Colonic mucosa (tissue), 4 donors: ENCODE measurements around the gene SPINK9. TPM values are rescaled to one million over a fixed set of nuclear protein-coding genes. Genes with fewer than 3 reads are reported as not detected.

Source experiments
- DNase-seq: peaks from one replicate; pipeline ENCODE4 v3.0.0-alpha.2; 2020
- H3K27ac ChIP-seq: fragments of 200-600 bp; one replicate; pipeline ENCODE4 v1.8.0; 2021
- H3K27me3 ChIP-seq: fragments of 200-600 bp; one replicate; pipeline ENCODE4 v1.8.0; 2021
- H3K36me3 ChIP-seq: fragments of 200-600 bp; one replicate; pipeline ENCODE4 v1.8.0; 2021
- H3K4me1 ChIP-seq: fragments of 200-600 bp; one replicate; pipeline ENCODE4 v1.8.0; 2021; ENCODE audit warnings: mild to moderate bottlenecking
- H3K4me3 ChIP-seq: fragments of 200-600 bp; one replicate; pipeline ENCODE4 v1.8.0; 2021
- H3K9ac ChIP-seq, 2 donors: one replicate each; pipeline ENCODE4 v1.7.0; 2013; ENCODE audit warnings: control low read depth in 2 of 2, low read depth in 2 of 2, low read length in 2 of 2
- H3K9me3 ChIP-seq: fragments of 200-600 bp; one replicate; pipeline ENCODE4 v1.8.0; 2021
- CTCF ChIP-seq: fragments of 200-600 bp; IDR thresholded peaks from one replicate; pipeline ENCODE4 v1.8.0; 2022; ENCODE audit warnings: antibody characterized with exemption, mild to moderate bottlenecking
- intact Hi-C: fragments of 100-400 bp; cut with DNase I; formaldehyde crosslinking; loops from one replicate; pipeline ENCODE4 v1.14.1; 2022
- total RNA-seq, 2 donors: library from RNA; stranded (reverse); fragmentation: NEBNext Ultra II Directional in 1 of 2; extraction: Animal tissue kit (Norgen Biotek cat#: 25700) in 1 of 2; gene quantifications; one replicate each; pipeline ENCODE4 v1.2.1, GENCODE V29; 2021
- donor health status: healthy.
- donor health status: DM: no; HTN: no; CAD: no.
- donor health status: DM: no; HTN: no; CAD: no.

Gene SPINK9
- total RNA-seq, 2 donors from 2014 or later = not detected

- no peak overlapping the region for H3K27ac ChIP-seq
- TF ChIP-seq CTCF = no peak
- no peaks in the 10 kb centered on the region for H3K4me1 ChIP-seq
- no peak for DNase-seq
- no peaks in the 10 kb centered on the region for H3K27me3 ChIP-seq
- no peak overlapping the region for H3K4me3 ChIP-seq
- H3K9ac ChIP-seq = no peak overlapping the region
- intact Hi-C loops = loop anchor here (10.0 kb wide), 1 partner anchor 197 kb away; no protein-coding TSS in a partner anchor
- no peaks in the 10 kb centered on the region for H3K36me3 ChIP-seq
- H3K9me3 ChIP-seq = no peaks in the 10 kb centered on the region
These were observed 36.9 kb downstream of the SPINK9 start for GRCh38 chr5:148372166-148372725.

DNA sequence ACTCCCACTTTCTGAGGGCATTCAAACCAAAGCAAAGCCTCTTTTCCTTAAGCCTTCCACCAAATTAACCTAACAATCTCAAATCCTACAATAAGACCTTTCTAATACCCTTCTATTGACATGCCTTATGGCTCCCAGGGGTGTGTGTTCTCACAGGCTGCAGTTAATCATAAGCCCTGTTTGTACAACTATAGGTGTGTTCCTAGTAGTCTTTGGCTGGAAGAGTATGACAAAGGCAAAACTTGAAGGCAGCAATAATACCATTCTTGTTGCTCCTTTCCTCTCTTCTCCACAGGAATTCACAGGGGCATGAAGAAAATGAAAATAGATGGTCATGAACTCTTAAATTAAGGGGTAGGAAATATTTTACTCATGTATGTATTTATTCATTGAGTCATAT is 37.5 kb downstream of the SPINK9 start:
- intact Hi-C loops = loop anchor here (10.0 kb wide), 1 partner anchor 198 kb away; no protein-coding TSS in a partner anchor
- Histone ChIP-seq H3K36me3 (no peaks in the 10 kb centered on the region), H3K27ac (no peak overlapping the region), H3K9ac (no peak overlapping the region), H3K4me1 (no peaks in the 10 kb centered on the region), H3K27me3 (no peaks in the 10 kb centered on the region), H3K9me3 (no peaks in the 10 kb centered on the region), H3K4me3 (no peak overlapping the region)
- no peak for DNase-seq
- no peak for TF ChIP-seq CTCF

DNA sequence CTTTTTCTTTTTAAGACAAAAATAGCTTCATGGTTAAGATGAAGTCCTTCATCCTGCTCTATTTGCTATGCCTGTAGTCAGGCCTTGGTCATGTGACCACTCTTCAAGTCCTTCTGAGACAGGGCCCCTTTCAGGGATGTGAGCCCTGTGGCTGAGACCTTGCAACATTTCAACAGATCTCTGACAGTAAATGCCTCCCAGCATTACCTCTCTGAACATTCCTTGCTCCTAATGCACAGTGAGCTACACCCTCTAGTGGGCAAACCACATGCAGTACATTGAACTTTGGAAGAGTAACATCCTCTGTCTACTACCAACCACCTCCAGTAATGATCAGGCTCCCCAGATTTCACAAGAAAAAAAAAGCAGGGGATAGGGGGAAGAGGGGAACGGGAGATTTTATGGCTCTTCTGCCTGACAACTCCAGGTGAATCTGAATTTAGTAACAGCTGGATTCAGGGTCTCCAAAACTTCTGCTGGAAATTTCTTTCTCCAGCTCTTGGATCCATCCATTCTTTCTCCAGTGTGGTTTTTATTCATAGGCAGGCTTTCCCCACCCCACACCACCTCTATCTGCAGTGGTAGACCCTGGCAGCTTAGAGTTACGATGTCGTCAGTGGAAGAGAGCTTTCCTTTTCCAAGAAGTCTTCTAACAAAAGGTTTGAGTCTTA is 39.5 kb downstream of the SPINK9 start:
- Histone ChIP-seq H3K27me3 (no peaks in the 10 kb centered on the region), H3K9me3 (no peaks in the 10 kb centered on the region), H3K36me3 (no peaks in the 10 kb centered on the region), H3K4me3 (no peak overlapping the region), H3K4me1 (no peaks in the 10 kb centered on the region), H3K27ac (no peak overlapping the region), H3K9ac (no peak overlapping the region)
- TF ChIP-seq CTCF = peak; percentile 75
- intact Hi-C loops = loop anchor here (10.0 kb wide), 1 partner anchor 200 kb away; no protein-coding TSS in a partner anchor
- peak; percentile 52 for DNase-seq

- Histone ChIP-seq H3K27ac (no peak overlapping the region), H3K9me3 (no peaks in the 10 kb centered on the region), H3K36me3 (no peaks in the 10 kb centered on the region), H3K4me3 (no peak overlapping the region), H3K4me1 (no peaks in the 10 kb centered on the region), H3K9ac (no peak overlapping the region), H3K27me3 (no peaks in the 10 kb centered on the region)
- TF ChIP-seq CTCF = no peak
- no peak for DNase-seq
- intact Hi-C loops = loop anchor here (10.0 kb wide), 1 partner anchor 201 kb away; no protein-coding TSS in a partner anchor
These were observed 40.8 kb downstream of the SPINK9 start for GRCh38 chr5:148376198-148376597.

- intact Hi-C loops = loop anchor here (10.0 kb wide), 1 partner anchor 204 kb away; no protein-coding TSS in a partner anchor
- no peak for DNase-seq
- Histone ChIP-seq H3K9ac (no peak overlapping the region), H3K4me3 (no peak overlapping the region), H3K4me1 (no peaks in the 10 kb centered on the region), H3K9me3 (no peaks in the 10 kb centered on the region), H3K27ac (no peak overlapping the region), H3K36me3 (no peaks in the 10 kb centered on the region), H3K27me3 (no peaks in the 10 kb centered on the region)
- no peak for TF ChIP-seq CTCF
These were observed 43.3 kb downstream of the SPINK9 start for GRCh38 chr5:148378670-148379069.
